HEK293T (cell line): ENCODE data around the gene PLCD3.

ENCODE experiments used
- ARNT ChIP-seq: fragments of 450-650 bp; IDR thresholded peaks from 2 replicates; pipeline ENCODE4 v1.6.1; 2017; ENCODE audit warnings: mild to moderate bottlenecking
- BHLHE40 ChIP-seq: fragments of 450-650 bp; IDR thresholded peaks from 2 replicates; pipeline ENCODE4 v1.6.1; 2016; ENCODE audit warnings: mild to moderate bottlenecking, moderate library complexity, borderline replicate concordance
- LEF1 ChIP-seq: fragments of 450-650 bp; IDR thresholded peaks from 2 replicates; pipeline ENCODE4 v1.6.1; 2017; ENCODE audit warnings: mild to moderate bottlenecking, borderline replicate concordance
- SP1 ChIP-seq: fragments of 450-650 bp; IDR thresholded peaks from 2 replicates; pipeline ENCODE4 v1.6.1; 2017
- SUZ12 ChIP-seq: fragments of 450-650 bp; IDR thresholded peaks from 2 replicates; pipeline ENCODE4 v1.6.1; 2016; ENCODE audit warnings: mild to moderate bottlenecking
- TARDBP ChIP-seq: fragments of 450-650 bp; IDR thresholded peaks from 2 replicates; pipeline ENCODE4 v1.6.1; 2016

- TF ChIP-seq SP1, result no peak
- TF ChIP-seq BHLHE40, result no peak
- TF ChIP-seq TARDBP, result no peak
- no peak for TF ChIP-seq ARNT
- no peak for TF ChIP-seq SUZ12
- no peak for TF ChIP-seq LEF1
Measured at GRCh38 chr17:45104907-45105624, 27.2 kb downstream of the PLCD3 start.
